EL (cell line): Measurements from ENCODE around the gene CAP1.
"Not testable (repeated sequence)": the region's sequence is repeated elsewhere in the genome, so short reads cannot be mapped to it uniquely, and the experiment has no call there.

Experiments
- DNase-seq: peaks from one replicate; pipeline ENCODE4 v3.0.0-alpha.2; 2016

Gene CAP1

GRCh38 chr1:40040511-40041465 lies at the start of gene CAP1:
Gene CAP1 (plus strand): TSS chr1:40040729. CDS start chr1:40059347, 18,618 bp downstream.
- DNase-seq: peak; percentile 99

- DNase-seq: peak; percentile 55
Observed at GRCh38 chr1:39992234-39992633, 48.3 kb upstream of the CAP1 start.

- no peak for DNase-seq
Observed at GRCh38 chr1:39992888-39993287, 47.6 kb upstream of the CAP1 start.

- no peak for DNase-seq
Observed at GRCh38 chr1:39995973-39996393, 44.5 kb upstream of the CAP1 start.

- DNase-seq: peak; percentile 23
Observed at GRCh38 chr1:39996396-39997004, 44.0 kb upstream of the CAP1 start.

GRCh38 chr1:40001456-40001855 lies 39.1 kb upstream of the CAP1 start:
- no peak for DNase-seq

- no peak for DNase-seq
Observed at GRCh38 chr1:40003156-40004093, 37.1 kb upstream of the CAP1 start.

- no peak for DNase-seq
Observed at GRCh38 chr1:40004857-40005256, 35.7 kb upstream of the CAP1 start.

- DNase-seq: not testable (repeated sequence)
Observed at GRCh38 chr1:40007481-40008034, 33.0 kb upstream of the CAP1 start.

GRCh38 chr1:40011198-40011597 lies 29.3 kb upstream of the CAP1 start:
- DNase-seq: no peak

GRCh38 chr1:40014253-40014706 lies 26.2 kb upstream of the CAP1 start:
- DNase-seq: peak; percentile 29

- peak; percentile 89 for DNase-seq
Observed at GRCh38 chr1:40014812-40015594, 25.5 kb upstream of the CAP1 start.

- no peak for DNase-seq
Observed at GRCh38 chr1:40017951-40018575, 22.5 kb upstream of the CAP1 start.

- no peak for DNase-seq
Observed at GRCh38 chr1:40020447-40021085, 20.0 kb upstream of the CAP1 start.

GRCh38 chr1:40023379-40023944 lies 17.1 kb upstream of the CAP1 start:
- no peak for DNase-seq

GRCh38 chr1:40024671-40025070 lies 15.9 kb upstream of the CAP1 start:
- no peak for DNase-seq

- no peak for DNase-seq
Observed at GRCh38 chr1:40027647-40028046, 12.9 kb upstream of the CAP1 start.

- no peak for DNase-seq
Observed at GRCh38 chr1:40029608-40030007, 10.9 kb upstream of the CAP1 start.

GRCh38 chr1:40030528-40031135 lies 9.9 kb upstream of the CAP1 start:
- DNase-seq: peak; percentile 58
